ENCODE results near the gene FAXC.

The FAXC gene

GRCh38 chr6:99254616-99255550 is 94.6 kb downstream of the FAXC start:
- no peak for TF ChIP-seq CTCF (IDR thresholded peaks at IDR 0.05; ENCODE audit: low read depth, low read length, missing control alignments)
- DNase-seq (ENCODE audit: low read depth): no peak
- in situ Hi-C loops (cut with HindIII; ENCODE audit: low sequenced_read_pairs): no loop called here
- H3K4me3 ChIP-seq (ENCODE audit: low read depth, low read length): no peak overlapping the region

- no peak for TF ChIP-seq CTCF (IDR thresholded peaks at IDR 0.05; ENCODE audit: low read depth, low read length, missing control alignments)
- DNase-seq (ENCODE audit: low read depth): no peak
- in situ Hi-C loops (cut with HindIII; ENCODE audit: low sequenced_read_pairs): no loop called here
- H3K4me3 ChIP-seq (ENCODE audit: low read depth, low read length): no peak overlapping the region
Measured at GRCh38 chr6:99253271-99253670, 96.2 kb downstream of the FAXC start.

- DNase-seq (ENCODE audit: low read depth): no peak
- no peak for TF ChIP-seq CTCF (IDR thresholded peaks at IDR 0.05; ENCODE audit: low read depth, low read length, missing control alignments)
- in situ Hi-C loops (cut with HindIII; ENCODE audit: low sequenced_read_pairs): no loop called here
- H3K4me3 ChIP-seq (ENCODE audit: low read depth, low read length): no peak overlapping the region
Measured at GRCh38 chr6:99252421-99252820, 97.1 kb downstream of the FAXC start.

- in situ Hi-C loops (cut with HindIII; ENCODE audit: low sequenced_read_pairs): no loop called here
- DNase-seq (ENCODE audit: low read depth): no peak
- H3K4me3 ChIP-seq (ENCODE audit: low read depth, low read length): no peak overlapping the region
- TF ChIP-seq CTCF (IDR thresholded peaks at IDR 0.05; ENCODE audit: low read depth, low read length, missing control alignments): no peak
Measured at GRCh38 chr6:99250476-99250875, 99.0 kb downstream of the FAXC start.

- TF ChIP-seq CTCF (IDR thresholded peaks at IDR 0.05; ENCODE audit: low read depth, low read length, missing control alignments): no peak
Measured at GRCh38 chr6:99246602-99247001, 102.9 kb downstream of the FAXC start.

GRCh38 chr6:99241905-99242534 is 107.5 kb downstream of the FAXC start:
- H3K4me3 ChIP-seq (ENCODE audit: low read depth, low read length): no peak overlapping the region
- in situ Hi-C loops (cut with HindIII; ENCODE audit: low sequenced_read_pairs): no loop called here
- peak; percentile 20 for DNase-seq (ENCODE audit: low read depth)
- TF ChIP-seq CTCF (IDR thresholded peaks at IDR 0.05; ENCODE audit: low read depth, low read length, missing control alignments): peak; percentile 46

More at GRCh38 chr6:99246602-99247001, 102.9 kb downstream of the FAXC start:
- no peak for DNase-seq (ENCODE audit: low read depth)
- no peak overlapping the region for H3K4me3 ChIP-seq (ENCODE audit: low read depth, low read length)
- in situ Hi-C loops (cut with HindIII; ENCODE audit: low sequenced_read_pairs): no loop called here

All from astrocyte of the cerebellum (primary cell).